Gastrocnemius medialis (tissue), 4 donors: ENCODE results near the gene DPM2.

Experiments
- POLR2A ChIP-seq, 2 donors: fragments of 450-650 bp; IDR thresholded peaks; one replicate each; pipeline ENCODE4 v1.6.1; 2017; ENCODE audit warnings: antibody characterized with exemption in 2 of 2, mild to moderate bottlenecking in 2 of 2, moderate library complexity in 2 of 2
- TF ChIP-seq, protein P1 (sequence below), 5 experiments: fragments of 450-650 bp in 3 of 5; fragments of 200-600 bp in 2 of 5; sonication (generic) in 2 of 5; IDR thresholded peaks in 4 of 5; conservative IDR thresholded peaks in 1 of 5; 1 replicate in 4 of 5; 2 replicates in 1 of 5; pipeline ENCODE4 v1.5.1; 2016 to 2019; ENCODE audit warnings: antibody characterized with exemption in 5 of 5, mild to moderate bottlenecking in 3 of 5, moderate library complexity in 3 of 5

DNA sequence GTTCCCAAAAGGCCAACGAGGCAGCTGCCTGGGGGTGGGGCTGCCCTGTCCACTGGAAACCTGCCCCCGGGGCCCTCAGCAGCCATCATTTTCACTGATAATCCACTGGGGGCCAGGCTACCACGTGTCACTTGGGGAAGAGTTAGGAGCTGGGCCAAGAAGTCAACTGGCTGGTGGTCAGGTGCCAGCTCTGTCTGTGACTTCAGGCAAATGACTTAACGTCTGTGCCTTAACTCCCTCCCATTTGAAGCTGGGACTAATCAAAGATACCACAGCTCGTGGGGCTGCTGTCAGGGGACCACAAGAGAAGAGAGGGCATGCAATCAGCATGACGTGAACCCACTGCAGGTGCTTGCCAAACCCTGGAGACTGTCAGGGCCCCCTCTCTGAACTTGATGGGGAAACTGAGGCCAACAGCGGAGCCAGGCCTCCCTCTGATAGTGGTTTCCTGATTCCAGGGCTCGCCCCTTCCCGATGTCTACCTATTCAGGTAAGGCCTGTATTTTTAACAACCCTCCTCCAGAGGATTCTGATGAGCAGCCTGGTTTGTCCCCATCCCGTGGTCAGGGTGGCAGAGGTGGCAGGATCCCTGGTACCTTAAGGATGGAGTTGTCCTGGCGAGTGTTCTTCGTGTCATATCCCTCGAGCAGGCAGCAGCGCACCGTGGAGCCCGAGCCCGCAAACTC is 12.3 kb upstream of the DPM2 start:
- TF ChIP-seq POLR2A (IDR thresholded peaks at IDR 0.05), result no peak
- TF ChIP-seq, protein P1, sequence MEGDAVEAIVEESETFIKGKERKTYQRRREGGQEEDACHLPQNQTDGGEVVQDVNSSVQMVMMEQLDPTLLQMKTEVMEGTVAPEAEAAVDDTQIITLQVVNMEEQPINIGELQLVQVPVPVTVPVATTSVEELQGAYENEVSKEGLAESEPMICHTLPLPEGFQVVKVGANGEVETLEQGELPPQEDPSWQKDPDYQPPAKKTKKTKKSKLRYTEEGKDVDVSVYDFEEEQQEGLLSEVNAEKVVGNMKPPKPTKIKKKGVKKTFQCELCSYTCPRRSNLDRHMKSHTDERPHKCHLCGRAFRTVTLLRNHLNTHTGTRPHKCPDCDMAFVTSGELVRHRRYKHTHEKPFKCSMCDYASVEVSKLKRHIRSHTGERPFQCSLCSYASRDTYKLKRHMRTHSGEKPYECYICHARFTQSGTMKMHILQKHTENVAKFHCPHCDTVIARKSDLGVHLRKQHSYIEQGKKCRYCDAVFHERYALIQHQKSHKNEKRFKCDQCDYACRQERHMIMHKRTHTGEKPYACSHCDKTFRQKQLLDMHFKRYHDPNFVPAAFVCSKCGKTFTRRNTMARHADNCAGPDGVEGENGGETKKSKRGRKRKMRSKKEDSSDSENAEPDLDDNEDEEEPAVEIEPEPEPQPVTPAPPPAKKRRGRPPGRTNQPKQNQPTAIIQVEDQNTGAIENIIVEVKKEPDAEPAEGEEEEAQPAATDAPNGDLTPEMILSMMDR (IDR thresholded peaks at IDR 0.05 in 4 of 5, conservative IDR thresholded peaks at IDR 0.05 in 1 of 5), result no peak
